AG08396 (cell line): ENCODE measurements around the gene SMIM43.
"Not testable (repeated sequence)": the region's sequence is repeated elsewhere in the genome, so short reads cannot be mapped to it uniquely, and the experiment has no call there.

Source experiments
- DNase-seq: peaks from one replicate; pipeline ENCODE4 v3.0.0; 2012; ENCODE audit warnings: low spot score, mixed read lengths

The SMIM43 gene

DNA sequence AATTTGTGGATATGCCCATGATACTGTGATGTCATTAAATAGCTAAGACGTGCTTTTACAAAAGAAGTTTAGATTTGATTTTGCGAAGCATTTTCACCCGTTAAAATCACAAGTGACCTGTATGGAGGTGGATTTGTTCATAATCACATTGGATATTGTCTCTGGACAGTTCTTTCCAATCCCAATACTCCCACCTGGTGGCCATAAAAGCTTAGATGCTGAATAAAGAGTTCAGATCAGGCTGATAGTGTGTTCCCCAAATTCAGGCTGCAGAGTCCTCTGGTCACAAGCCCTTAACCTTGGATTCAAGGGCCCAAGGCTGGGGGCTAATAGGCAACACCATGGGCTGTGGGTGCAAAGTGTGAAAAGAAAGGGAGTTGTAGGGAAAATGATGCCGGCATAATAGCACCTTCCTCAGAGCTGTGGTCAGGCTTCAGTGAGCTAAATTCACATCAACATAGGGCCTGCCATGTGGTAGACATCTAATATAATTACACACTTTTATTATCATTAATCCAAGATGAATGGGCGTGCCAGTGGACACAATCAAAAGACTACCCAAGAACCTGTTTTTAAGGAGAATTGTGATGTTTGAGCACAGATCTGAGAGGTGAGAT lies 28.1 kb downstream of the SMIM43 start:
- peak; percentile 41 for DNase-seq

DNA sequence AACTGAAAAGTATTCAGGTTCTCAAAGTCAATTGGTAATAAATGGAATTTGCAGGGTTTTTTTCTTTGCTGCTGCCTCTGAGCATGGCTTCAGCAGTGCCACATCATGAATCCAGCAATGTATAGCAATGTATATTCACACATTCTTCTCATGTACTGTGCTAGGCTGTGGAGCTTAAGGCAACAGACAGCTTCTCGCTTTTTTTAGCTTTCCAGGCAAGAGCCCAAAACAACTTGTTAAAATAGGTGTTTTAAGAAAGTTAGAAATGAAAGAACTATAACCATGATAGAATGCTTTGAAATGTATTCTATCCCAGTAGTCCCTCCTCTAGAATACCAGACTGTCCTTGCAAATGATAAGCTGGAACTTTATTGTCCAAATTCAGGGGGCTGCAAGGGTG lies 30.4 kb downstream of the SMIM43 start:
- no peak for DNase-seq

DNA sequence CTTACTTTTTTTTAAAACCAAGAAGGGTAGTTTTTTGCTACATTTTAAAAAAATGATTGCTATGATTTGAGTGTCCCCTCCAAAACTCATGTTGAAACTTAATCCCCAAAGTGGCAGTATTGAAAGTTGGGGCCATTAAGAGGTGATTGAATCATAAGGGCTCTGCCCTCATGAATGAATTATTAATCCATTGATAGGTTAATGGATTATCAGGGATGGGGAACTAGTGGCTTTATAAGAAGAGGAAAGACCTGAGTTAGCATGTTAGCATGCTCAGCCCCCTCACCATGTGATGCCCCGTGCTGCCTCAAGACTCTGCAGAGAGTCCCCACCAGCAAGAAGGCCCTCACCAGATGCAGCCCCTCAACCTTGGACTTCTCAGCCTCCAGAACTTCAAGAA lies 31.0 kb downstream of the SMIM43 start:
- no peak for DNase-seq

DNA sequence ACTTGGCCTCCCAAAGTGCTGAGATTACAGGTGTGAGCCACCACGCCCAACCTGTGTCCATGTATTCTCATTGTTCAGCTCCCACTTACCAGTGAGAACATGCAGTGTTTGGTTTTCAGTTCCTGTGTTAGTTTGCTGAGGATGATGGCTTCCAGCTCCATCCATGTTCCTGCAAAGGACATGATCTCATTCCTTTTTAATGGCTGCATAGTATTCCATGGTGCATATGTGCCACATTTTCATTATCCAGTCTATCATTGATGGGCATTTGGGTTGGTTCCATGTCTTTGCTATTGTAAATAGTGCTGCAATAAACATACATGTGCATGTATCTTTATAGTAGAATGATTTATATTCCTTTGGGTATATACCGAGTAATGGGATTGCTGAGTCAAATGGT lies 35.2 kb downstream of the SMIM43 start:
- DNase-seq, result not testable (repeated sequence)

DNA sequence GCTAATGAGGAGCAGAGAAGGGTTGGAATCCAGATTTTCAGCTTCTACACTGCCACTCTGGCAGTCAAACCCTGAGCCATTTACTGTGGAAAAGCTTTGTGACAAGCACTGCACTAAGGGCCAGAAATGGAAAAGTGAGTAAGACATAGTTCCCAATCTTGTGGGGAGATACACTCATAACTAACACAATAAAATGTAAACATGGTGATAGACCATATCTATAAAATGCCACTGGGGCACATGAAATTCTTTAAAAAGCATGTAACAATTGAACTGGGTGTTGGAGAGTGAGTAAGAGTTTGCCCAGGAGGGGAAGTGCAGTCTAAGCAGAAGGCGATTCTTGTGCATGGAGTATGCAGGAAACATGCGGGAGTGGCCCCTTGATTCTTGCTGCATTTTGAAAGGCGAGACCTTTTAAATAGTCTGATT lies 36.2 kb downstream of the SMIM43 start:
- peak; percentile 24 for DNase-seq

DNA sequence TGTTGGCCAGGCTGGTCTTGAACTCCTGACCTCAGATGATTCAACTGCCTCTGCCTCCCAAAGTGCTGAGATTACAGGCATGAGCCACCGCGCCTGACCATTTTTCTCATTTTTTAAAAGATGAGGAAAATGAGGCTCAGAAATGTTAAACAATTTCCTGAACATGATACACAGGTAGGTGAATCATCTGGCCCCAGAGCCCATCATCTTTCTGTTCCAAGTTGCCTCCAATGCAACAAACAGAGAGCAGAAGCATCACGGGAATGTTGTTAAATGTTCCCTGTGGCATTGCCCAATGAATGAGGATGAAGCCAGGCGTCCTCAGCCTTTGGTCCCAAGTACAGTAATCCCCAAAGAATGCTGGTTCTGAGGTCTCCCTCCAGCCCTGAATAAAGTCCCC lies 36.9 kb downstream of the SMIM43 start:
- DNase-seq, result peak; percentile 68

DNA sequence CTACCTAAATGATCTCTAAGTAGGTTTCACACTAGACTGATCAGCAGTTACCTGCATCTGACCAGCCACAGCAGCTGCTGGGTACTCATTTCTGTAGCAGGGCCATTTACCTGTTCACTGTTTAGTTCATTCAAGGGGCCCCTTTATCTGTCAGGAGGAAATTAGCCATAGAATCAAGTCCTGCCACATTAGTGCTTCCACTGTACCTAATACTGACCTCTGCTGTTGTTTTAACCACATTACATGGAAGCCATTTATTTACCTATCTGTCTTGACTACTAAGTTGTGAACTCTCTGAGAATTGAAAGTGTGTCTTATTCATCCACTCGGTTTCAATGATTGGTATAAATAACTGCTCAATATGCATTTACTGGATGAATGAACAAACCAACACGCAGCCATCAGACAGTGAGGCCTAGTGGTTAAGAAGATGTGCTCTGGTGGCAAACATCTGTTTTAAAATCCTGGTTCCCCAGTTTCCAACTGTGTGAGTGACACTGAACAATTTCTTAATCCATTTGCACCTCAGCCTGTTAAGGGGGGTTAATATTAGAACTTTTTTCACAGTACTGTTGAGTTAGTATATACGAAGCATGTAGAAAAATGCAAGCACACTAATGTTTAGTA lies 38.2 kb downstream of the SMIM43 start:
- DNase-seq, result peak; percentile 29

DNA sequence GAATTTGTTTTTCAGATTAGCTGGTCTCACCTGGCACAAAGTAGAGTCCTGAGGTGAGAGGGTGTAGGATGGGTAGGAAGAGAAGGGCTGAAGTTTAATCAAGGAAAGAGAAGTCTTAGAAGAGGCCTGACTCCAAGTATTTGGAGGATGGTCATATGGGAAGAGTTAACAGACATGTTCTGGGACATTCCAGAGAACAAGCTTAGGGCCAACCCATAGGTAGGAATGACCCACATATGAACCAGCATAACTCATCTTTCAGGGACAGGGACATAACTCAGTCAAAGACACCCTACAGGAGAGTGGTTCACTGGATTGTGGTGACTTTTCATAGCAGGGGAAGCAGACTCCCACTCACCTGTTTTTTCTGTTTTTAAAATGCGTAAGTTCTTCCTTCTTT lies 40.3 kb downstream of the SMIM43 start:
- no peak for DNase-seq

DNA sequence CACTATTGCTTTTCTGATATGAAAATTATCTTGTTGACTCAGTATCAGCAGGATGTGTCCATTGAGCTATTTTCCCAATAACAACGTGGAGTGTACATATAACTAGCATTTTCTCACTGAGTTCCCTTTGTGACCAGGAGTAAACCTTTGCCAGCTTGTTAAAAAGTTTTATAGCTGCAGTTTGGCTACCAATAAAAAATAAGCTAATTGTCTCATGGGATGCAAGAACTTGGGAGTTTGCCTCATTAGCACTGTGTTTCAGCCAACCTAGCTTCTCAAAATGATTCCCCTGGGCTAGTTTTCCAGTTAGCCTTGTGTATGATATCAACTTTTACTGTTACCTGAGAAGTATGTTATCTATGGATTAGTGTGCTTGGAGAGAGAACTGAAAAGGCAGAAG lies 43.3 kb downstream of the SMIM43 start:
- DNase-seq, result no peak

DNA sequence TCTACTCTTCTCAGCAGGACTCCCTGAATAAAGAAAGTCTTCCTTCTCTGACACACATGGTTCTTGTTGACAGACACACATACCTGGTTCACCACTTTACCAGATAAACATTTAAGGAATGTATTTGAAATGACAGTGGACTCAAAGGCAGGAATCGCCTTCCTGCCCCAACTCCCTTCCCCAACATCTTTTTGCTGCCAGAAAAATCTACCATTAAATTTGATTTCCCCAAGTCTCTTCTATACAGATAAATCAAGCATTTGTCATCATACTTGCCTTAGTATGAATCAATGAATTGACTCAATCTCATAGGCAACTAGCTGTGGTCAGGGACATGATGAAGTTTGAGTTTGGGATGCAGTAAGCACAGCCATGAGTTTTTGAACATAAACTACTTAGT lies 44.9 kb downstream of the SMIM43 start:
- no peak for DNase-seq

DNA sequence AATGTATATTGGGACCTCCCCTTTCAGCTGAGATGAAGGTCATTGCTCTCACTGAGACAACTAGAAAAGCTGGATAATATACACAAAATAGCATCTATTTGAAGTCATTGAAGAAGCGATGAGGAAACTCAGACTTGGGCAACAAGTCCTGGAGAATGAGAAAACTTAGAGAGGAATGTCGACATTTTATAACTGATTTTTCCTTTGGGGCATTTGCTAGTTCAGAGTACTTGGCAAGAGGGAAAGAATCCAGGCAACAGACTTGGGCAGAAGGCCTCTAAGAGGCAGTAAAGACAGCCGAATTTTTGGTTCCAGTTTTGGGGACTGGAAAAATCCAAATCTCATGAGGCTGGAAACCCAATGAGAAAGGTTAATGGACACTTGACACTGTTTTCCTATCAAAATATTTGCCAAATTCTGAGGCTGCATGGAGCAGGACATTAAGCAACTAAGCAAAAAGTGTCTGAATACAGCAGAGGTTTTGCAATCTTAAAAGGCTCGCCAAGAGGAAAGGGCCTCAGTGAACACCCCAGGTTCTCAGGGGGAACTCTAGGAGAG lies 47.2 kb downstream of the SMIM43 start:
- no peak for DNase-seq

DNA sequence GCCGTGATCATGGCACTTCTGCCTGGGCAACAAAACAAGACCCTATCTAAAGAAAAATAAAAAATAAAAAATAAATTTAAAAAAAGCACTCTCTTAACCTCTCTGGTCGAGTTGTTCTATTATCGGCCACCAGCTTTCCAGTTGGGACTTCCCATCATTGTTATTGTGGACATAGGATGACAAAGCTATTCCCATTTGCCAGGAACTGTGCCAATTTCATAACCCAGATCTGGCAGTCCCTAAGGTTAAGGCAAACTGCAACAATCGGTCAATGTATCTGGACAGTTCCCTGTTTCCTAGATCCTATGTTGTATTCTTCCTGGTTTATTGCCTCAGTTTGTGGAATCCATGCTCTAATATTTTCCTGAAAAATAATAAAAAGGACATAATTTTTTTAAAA lies 50.4 kb downstream of the SMIM43 start:
- DNase-seq, result no peak

DNA sequence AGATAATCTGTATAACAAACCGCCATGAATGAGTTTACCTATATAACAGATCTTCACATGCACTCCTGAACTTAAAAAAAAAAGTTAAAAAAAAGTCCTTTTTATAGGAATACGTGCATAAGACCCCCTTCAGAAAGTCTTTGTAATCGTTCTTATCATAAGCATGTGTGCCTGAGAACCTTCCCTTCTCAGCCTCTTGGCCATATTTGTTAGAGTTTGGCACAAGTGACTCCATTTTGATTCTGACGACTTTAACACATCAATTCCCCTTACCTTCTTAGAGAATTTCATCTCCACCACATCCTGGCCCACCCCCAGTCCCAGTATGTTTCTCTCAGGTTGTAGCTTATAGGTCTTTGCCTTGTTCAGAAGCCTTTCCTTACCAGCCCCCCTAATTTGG lies 52.2 kb downstream of the SMIM43 start:
- no peak for DNase-seq

DNA sequence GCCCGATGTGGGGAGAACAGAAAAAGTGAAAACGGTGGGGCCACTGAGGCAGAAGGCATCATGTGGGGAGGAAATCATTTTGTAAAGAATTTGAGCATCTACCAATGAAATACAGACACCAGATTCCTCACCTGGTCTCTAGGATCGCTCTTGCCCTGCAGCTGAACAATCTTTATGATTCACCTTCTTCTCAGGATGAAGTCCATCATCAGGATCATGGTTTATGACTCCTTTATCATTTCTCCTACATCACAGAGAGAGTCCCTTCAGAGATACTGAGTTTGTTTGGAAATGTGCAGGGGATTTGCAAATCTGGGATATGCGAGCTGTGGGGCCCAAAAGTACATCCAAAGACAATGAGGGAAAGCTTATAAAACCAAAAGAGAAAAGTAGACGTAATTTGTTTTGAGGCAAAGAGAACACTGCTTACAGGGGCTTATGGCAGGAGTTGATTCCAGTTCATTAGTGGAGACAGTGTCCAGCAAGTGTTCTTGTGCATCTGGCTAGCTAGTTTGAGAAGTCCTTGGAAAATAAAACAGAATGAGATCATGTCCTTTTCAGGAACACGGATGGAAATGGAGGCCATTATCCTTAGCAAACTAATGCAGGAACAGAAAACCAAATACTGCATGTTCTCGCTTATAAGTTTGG lies 52.8 kb downstream of the SMIM43 start:
- DNase-seq, result no peak

DNA sequence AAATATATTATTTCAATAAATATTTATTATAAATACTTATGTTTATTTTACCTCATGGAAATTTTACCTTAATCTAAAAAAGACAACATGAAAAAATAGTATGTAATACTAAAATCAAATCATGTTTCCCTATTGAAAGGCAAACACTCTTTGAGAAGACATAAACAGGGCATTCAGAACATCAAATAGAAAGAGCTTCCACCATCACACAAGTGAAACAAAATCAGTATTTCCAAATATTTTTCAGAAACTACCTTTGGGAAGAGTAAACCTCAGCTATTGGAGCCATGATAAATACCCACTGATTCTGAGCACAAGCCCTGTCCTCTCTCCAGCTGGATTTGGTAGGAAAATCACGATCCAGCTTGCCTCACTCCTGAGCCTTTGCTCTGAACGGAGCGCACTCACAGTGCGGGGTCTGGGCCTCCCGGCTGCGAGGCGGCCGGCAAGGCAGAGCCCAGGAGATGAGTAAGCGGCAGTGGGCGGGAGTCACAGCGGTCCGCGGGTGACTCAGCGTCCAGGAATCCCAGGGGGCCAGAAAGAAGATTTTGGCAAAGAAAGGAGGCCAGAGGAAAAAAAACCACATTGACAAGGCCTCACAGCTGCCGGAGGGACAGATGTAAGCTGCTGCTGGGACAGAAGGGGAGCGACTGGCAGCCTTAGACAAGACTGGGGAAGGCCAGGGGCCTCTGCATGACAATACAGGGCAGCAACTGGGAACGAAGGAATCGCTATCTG lies 53.5 kb downstream of the SMIM43 start:
- DNase-seq, result peak; percentile 90

DNA sequence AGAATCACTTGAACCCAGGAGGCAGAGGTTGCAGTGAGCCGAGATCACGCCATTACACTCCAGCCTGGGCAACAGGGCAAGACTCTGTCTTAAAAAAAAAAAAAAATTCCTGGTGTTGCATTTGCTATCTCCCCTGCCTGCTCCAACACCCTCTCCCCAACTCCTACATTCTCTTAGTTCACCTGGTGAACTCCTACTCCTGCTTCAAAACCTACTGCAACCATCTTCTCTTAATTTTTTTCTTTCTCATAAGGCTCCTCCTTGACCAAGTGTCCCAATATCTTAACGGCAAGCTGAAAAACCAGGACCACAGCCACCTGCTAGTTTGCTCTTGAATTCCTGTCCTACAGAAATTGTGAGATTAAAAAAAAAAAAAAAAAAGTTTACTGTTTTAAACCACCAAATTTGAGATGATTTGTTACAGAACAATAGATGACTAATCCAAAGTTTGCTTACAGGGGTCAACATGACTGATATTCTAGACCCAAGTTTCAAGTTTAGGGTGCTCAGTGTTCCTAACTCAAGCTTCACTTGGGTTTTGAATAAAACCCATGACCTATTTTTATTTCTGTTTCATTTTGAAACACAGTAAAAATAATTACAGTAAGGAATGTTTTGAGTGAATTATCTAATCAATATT lies 55.1 kb downstream of the SMIM43 start:
- no peak for DNase-seq
